Measurements from ENCODE around the gene APBA2.

The APBA2 gene

DNA sequence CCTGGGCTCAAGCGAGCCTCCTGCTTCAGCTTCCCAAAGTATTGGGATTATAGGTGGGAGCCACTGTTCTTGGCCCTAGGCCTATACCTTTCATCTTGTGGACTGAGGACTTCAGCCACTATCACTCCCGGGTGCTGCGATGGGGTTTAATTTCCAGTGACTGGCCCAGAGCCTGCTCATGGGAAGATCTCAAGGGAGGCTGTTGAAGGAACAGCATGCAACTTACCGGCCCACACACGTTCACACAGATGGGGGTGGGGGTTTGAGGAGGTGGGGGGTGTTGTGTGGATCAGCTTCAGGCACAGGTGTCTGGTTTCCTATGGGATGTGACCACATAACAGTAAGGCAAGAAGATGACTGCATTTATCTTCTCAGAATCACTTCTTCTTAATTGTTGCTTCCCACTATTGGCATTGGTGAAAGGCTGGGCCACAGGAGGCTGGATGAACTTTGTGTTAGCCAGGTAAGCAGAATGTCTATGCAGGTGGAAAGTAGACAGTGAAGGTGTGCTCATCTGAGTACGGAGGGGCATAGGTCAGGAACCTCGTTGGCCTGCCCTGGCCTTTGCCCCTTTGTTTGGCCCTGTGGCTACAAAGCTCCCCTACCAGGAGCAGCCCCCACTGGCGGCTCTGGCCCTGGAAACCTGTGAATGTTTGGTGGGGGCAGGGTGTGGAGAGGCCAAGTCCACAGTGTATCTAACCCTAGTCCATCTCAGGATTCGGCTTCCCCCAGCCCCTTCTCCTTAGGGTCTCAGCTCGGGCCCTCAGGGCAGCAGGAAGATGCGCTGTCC lies 1.4 kb upstream of the APBA2 start:
- TF ChIP-seq, protein P1, sequence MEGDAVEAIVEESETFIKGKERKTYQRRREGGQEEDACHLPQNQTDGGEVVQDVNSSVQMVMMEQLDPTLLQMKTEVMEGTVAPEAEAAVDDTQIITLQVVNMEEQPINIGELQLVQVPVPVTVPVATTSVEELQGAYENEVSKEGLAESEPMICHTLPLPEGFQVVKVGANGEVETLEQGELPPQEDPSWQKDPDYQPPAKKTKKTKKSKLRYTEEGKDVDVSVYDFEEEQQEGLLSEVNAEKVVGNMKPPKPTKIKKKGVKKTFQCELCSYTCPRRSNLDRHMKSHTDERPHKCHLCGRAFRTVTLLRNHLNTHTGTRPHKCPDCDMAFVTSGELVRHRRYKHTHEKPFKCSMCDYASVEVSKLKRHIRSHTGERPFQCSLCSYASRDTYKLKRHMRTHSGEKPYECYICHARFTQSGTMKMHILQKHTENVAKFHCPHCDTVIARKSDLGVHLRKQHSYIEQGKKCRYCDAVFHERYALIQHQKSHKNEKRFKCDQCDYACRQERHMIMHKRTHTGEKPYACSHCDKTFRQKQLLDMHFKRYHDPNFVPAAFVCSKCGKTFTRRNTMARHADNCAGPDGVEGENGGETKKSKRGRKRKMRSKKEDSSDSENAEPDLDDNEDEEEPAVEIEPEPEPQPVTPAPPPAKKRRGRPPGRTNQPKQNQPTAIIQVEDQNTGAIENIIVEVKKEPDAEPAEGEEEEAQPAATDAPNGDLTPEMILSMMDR (IDR thresholded peaks at IDR 0.05; ENCODE audit: control extremely low read depth, extremely low read depth, low read depth, missing control alignments), result no peak
- DNase-seq (ENCODE audit: extremely low spot score), result no peak
- POLR2A ChIA-PET, result no interaction called here
- CTCF ChIA-PET, result no interaction called here

DNA sequence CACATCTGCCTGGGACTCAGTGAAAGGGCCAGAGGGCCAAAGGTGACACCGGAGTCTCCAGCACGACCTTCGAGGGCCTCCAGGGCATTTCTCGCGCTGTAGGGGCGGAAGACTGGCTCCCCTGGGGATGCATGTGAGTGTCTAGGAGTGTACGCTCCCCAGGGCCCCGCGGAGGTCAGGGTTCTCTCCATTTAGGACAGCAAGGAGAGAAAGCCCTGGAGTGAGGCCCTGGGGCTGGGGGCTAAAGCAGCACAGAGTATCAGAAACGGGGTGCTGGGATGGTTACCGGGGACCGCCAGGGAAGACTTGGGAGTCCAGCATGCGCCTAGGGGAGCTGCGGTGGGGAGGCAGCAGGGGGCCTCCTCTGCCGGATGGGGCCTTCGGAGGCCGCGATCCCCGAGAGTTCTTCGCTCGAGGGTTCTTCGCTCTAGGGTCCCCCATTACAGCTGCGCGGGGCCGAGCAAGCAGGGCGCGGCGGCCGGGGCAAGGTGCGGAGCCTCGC lies 595 bp upstream of the APBA2 start:
- ChIA-PET CTCF (no interaction called here), POLR2A (no interaction called here)
- TF ChIP-seq, protein P1 (IDR thresholded peaks at IDR 0.05; ENCODE audit: control extremely low read depth, extremely low read depth, low read depth, missing control alignments), result no peak
- DNase-seq (ENCODE audit: extremely low spot score), result no peak

DNA sequence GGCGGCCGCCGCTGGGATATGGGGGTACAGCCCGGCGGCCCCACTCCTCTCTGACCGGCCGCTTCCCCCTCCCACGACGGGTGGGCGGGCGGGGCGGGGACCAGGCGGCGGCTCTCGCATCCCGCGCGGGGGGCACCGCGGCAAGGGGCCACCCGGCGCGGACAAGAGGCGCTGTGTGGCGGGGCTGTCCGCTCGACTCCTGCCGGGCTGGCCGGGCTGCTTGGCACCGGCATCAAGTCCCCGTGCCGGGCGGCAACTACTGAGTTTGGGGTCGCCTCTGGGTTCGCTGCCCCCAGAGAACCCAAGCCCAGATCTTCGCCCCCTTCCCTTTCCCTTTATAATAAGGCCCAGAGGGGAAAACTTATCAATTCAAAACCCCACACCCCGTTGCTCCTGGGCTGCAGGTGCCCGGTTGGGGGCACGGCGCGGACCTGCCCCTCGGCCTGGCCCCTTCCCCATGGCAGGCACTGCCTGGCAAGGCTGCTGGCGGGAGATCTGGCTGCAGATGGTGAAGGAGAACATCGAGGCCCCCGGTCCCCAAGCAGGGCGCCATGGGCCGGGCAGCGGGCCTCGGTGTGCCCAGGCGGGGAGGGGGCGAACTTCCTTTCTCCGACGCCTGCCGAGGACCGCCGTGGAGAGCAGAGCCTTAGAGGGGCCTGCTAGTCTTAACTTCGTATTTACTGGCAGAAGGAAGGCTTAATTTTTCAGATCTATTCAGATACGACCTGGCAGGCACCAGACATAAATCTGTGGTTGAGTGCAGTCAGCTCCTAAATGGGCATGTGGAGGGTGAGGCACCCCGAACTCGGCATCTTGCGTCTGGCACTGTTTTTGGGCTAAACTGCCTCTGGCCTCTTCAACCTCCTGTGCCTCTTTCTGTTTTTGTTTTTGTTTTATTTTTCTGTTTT lies 911 bp downstream of the APBA2 start:
- POLR2A ChIA-PET, result no interaction called here
- CTCF ChIA-PET, result no interaction called here
- no peak for DNase-seq (ENCODE audit: extremely low spot score)
- TF ChIP-seq, protein P1 (IDR thresholded peaks at IDR 0.05; ENCODE audit: control extremely low read depth, extremely low read depth, low read depth, missing control alignments), result no peak

- TF ChIP-seq, protein P1 (IDR thresholded peaks at IDR 0.05; ENCODE audit: control extremely low read depth, extremely low read depth, low read depth, missing control alignments), result no peak
- CTCF ChIA-PET, result no interaction called here
- DNase-seq (ENCODE audit: extremely low spot score), result no peak
- POLR2A ChIA-PET, result no interaction called here
These were observed 1.8 kb downstream of the APBA2 start for GRCh38 chr15:28887339-28888174.

GRCh38 chr15:28888302-28888894 lies 2.6 kb downstream of the APBA2 start:
- CTCF ChIA-PET, result no interaction called here

More at GRCh38 chr15:28888302-28888894, 2.6 kb downstream of the APBA2 start:
- TF ChIP-seq, protein P1 (IDR thresholded peaks at IDR 0.05; ENCODE audit: control extremely low read depth, extremely low read depth, low read depth, missing control alignments), result no peak
- POLR2A ChIA-PET, result no interaction called here
- DNase-seq (ENCODE audit: extremely low spot score), result no peak
